GM12873 (cell line): ENCODE measurements around the gene ICAM5.

Source experiments
- CTCF ChIP-seq: IDR thresholded peaks from 2 replicates; pipeline ENCODE4 v1.5.1; 2012; ENCODE audit warnings: low read depth, mild to moderate bottlenecking, moderate library complexity, low read length, control low read depth; ENCODE audit not compliant: insufficient read depth; ENCODE audit errors: missing control alignments

ICAM5 gene

DNA sequence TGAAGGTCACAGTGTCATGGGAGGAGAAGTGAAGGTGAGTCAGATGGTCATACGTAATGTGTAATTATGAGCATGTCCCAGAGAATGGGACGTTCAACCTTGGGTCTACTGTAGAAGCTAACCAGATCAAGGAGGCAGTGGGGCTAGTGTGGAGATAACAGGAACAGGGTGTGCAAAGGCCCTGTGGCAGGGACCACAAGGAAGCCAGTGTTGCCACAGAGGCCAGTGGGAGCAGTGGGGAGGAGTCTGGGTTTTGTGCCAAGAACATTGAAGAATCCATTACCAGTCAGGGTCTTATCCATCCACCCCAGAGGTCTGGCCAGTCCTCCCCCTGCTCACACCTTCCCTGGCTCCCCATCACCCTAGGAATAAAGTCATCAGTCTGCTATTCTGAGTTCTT lies 34.4 kb upstream of the ICAM5 start:
- TF ChIP-seq CTCF: no peak

DNA sequence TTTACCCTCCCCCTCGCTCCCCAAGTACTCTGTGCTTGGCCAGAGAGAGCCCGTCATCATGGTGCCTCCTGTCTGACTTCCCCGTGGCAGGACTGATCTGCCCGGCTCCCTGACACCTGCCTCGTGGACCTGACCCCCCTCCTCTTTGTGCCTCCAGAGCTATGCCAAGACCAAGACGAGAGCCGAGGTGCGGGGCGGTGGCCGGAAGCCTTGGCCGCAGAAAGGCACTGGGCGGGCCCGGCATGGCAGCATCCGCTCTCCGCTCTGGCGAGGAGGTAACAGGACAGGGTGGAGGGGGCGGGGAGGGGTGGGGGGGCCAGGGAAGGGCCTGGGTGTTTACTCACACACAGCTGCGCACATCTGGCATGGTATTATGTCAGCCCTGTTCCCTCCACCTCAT lies 33.2 kb upstream of the ICAM5 start:
- TF ChIP-seq CTCF: no peak

- no peak for TF ChIP-seq CTCF
Measured at GRCh38 chr19:10256970-10257615, 32.7 kb upstream of the ICAM5 start.

DNA sequence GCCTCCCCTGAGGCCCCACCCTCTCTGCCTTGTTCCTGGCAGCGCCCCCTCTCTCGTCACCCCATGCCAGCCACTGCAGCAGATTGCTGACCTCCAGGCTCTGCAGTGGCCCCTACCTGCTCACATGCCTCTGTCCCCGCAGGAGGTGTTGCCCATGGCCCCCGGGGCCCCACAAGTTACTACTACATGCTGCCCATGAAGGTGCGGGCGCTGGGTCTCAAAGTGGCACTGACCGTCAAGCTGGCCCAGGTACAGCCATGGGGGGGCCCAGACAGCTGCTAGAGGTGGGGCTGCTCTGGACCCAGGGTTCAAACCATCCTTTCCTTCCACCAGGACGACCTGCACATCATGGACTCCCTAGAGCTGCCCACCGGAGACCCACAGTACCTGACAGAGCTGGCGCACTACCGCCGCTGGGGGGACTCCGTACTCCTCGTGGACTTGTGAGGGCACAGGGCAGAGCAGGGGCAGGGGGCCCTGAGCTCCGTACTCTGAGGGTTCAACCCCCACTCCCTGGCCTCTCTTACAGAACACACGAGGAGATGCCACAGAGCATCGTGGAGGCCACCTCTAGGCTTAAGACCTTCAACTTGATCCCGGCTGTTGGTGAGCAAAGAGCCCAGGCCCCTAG lies 31.6 kb upstream of the ICAM5 start:
- no peak for TF ChIP-seq CTCF

GRCh38 chr19:10259162-10259905 lies 30.4 kb upstream of the ICAM5 start:
- TF ChIP-seq CTCF: peak; percentile 85

DNA sequence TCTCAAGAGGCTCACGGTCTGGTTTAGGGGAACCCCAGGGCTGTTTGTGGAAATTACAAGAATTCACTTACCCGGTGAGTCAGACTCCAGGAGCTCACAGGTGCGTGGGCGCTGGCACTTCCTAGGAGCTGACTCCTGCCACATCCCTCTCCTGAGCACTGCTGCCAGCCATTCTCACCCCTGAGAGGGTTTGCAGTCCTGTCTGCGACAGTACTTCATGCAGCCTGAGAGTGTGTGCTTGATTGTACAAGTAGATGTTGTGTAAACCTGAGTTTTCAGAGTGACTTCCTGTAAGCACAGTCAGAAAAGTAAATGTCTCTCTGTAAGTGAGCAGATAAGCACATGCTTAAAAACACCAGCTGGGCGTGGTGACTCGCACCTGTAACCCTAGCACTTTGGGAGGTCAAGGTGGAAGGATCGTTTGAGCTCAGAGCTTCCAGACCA lies 29.6 kb upstream of the ICAM5 start:
- TF ChIP-seq CTCF: no peak

DNA sequence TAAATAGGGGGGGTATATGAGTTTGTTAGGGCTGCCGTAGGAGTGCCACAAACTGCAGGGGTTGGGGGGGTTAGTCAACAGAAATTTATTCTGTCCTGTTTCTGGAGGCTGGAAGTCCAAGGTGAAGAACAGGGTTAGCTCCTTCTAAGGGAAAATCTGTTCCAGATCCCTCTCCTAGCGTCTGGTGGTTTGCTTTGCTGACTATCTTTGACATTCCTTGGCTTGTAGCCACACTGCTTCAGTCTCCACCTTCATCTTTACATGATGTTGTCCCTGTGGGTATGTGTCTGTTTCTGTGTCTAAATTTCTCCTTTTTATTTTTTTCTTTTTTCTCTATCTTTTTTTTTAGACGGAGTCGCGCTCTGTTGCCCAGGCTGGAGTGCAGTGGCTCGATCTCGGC lies 27.0 kb upstream of the ICAM5 start:
- TF ChIP-seq CTCF: no peak
